Uterus (tissue), 2 donors: Measurements from ENCODE around the gene PRKRA.

Experiments
- POLR2A ChIP-seq, 2 donors: fragments of 450-650 bp; IDR thresholded peaks; one replicate each; pipeline ENCODE4 v1.6.1; 2016; ENCODE audit warnings: antibody characterized with exemption in 2 of 2, mild to moderate bottlenecking in 1 of 2, moderate library complexity in 1 of 2
- TF ChIP-seq, protein P1 (sequence below), 4 experiments: fragments of 200-600 bp in 2 of 4; fragments of 450-650 bp in 2 of 4; sonication (generic) in 2 of 4; IDR thresholded peaks; one replicate each; pipeline ENCODE4 v1.5.1; 2016 to 2019; ENCODE audit warnings: antibody characterized with exemption in 4 of 4, mild to moderate bottlenecking in 2 of 4, moderate library complexity in 1 of 4

DNA sequence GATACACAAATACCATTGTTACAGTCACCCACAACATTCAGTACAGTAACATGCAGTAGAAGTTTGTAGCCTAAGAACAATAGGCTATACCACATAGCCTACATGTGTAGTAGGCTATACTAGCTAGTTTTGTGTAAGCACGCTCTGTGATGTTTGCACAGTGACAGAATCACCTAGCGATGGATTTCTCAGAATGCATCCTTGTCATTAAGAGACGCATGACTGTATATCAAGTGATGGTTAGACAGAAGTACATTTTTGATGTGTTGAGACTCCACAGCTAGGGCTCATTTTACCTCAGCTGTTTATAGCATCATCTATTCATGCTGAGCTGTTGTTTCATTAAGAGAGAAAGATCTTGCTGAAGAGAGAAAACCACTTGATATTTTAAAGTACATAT is 48.7 kb upstream of the PRKRA start:
- TF ChIP-seq, protein P1, sequence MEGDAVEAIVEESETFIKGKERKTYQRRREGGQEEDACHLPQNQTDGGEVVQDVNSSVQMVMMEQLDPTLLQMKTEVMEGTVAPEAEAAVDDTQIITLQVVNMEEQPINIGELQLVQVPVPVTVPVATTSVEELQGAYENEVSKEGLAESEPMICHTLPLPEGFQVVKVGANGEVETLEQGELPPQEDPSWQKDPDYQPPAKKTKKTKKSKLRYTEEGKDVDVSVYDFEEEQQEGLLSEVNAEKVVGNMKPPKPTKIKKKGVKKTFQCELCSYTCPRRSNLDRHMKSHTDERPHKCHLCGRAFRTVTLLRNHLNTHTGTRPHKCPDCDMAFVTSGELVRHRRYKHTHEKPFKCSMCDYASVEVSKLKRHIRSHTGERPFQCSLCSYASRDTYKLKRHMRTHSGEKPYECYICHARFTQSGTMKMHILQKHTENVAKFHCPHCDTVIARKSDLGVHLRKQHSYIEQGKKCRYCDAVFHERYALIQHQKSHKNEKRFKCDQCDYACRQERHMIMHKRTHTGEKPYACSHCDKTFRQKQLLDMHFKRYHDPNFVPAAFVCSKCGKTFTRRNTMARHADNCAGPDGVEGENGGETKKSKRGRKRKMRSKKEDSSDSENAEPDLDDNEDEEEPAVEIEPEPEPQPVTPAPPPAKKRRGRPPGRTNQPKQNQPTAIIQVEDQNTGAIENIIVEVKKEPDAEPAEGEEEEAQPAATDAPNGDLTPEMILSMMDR (IDR thresholded peaks at IDR 0.05) = no peak
- no peak for TF ChIP-seq POLR2A (IDR thresholded peaks at IDR 0.05)
